Endometrial microvascular endothelial cells (primary cell): ENCODE results near the gene STAB1. TPM values are rescaled to one million over a fixed set of nuclear protein-coding genes. Genes with fewer than 3 reads are reported as not detected.

Source experiments
- in situ Hi-C: cut with HindIII; loops from 2 replicates; pipeline ENCODE4 v1.10.0; 2017; ENCODE audit warnings: low sequenced_read_pairs, low pct_unique_long_range_greater_than_20kb; ENCODE audit errors: inconsistent ontology term
- total RNA-seq: library from RNA; depleted of rRNA; stranded (reverse); fragments of >200 nt; gene quantifications from one replicate; pipeline ENCODE4 v1.2.3, GENCODE V29; 2015; ENCODE audit errors: inconsistent ontology term

The STAB1 gene
- total RNA-seq, 1 donor from 2014 or later, result 259 TPM

GRCh38 chr3:52528586-52529375 lies 33.6 kb downstream of the STAB1 start:
- in situ Hi-C loops, result no loop called here

GRCh38 chr3:52529376-52530333 lies 34.5 kb downstream of the STAB1 start:
- in situ Hi-C loops, result no loop called here

GRCh38 chr3:52530918-52531826 lies 36.0 kb downstream of the STAB1 start:
- in situ Hi-C loops, result no loop called here

- in situ Hi-C loops, result no loop called here
These were observed 36.9 kb downstream of the STAB1 start for GRCh38 chr3:52531860-52532516.

- in situ Hi-C loops, result no loop called here
These were observed 37.3 kb downstream of the STAB1 start for GRCh38 chr3:52532517-52532837.

- in situ Hi-C loops, result no loop called here
These were observed 37.9 kb downstream of the STAB1 start for GRCh38 chr3:52532838-52533622.

- in situ Hi-C loops, result no loop called here
These were observed 38.6 kb downstream of the STAB1 start, which contains the start of gene NT5DC2 for GRCh38 chr3:52533623-52534280. Gene NT5DC2, minus strand, starts transcription at chr3:52533857. Its CDS starts 120 bp downstream, at chr3:52533737.

GRCh38 chr3:52534281-52535183 lies 39.4 kb downstream of the STAB1 start:
- in situ Hi-C loops, result no loop called here

- in situ Hi-C loops, result no loop called here
These were observed 40.4 kb downstream of the STAB1 start for GRCh38 chr3:52535411-52536111.

- in situ Hi-C loops, result no loop called here
These were observed 40.9 kb downstream of the STAB1 start for GRCh38 chr3:52536112-52536368.

- in situ Hi-C loops, result no loop called here
These were observed 41.4 kb downstream of the STAB1 start, which contains the start of gene UQCC5 for GRCh38 chr3:52536369-52537164. Gene UQCC5, plus strand, starts transcription at chr3:52536605. Its CDS starts 151 bp downstream, at chr3:52536756.

GRCh38 chr3:52537165-52537620 lies 42.1 kb downstream of the STAB1 start:
- in situ Hi-C loops, result no loop called here

- in situ Hi-C loops, result no loop called here
These were observed 42.7 kb downstream of the STAB1 start for GRCh38 chr3:52537726-52538421.

GRCh38 chr3:52539010-52539653 lies 44.0 kb downstream of the STAB1 start:
- in situ Hi-C loops, result no loop called here
